ENCODE data around the gene PCDHA13.
"Not testable (repeated sequence)": the region's sequence is repeated elsewhere in the genome, so short reads cannot be mapped to it uniquely, and the experiment has no call there.

The PCDHA13 gene

DNA sequence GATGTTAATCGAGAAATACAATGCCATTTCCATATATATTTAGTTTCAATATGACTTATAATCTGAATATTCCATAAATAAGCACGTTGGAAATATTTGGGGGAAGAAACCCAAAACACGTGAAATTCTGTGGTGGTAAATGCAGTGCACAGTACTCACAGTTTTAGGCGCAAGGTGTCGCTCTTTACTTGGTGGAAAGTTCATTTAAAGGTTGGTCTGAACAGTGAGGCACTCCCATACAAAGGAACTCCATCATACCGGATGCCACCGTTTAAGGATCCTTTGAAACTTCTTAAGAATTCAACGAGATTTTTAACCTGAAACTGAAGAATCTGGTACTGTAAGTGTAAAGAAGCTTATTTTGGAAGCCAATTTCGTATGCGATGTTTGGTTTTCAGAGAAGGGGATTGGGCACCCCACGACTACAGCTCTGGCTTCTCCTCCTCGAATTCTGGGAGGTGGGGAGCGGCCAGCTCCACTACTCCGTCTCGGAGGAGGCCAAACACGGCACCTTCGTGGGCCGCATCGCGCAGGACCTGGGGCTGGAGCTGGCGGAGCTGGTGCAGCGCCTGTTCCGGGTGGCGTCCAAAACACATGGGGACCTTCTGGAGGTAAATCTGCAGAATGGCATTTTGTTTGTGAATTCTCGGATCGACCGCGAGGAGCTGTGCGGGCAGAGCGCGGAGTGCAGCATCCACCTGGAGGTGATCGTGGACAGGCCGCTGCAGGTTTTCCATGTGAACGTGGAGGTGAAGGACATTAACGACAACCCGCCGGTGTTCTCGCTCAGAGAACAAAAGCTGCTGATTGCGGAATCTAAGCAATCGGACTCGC lies 13.0 kb upstream of the PCDHA13 start, which contains the start of gene PCDHA11:
TSS of gene PCDHA11 (plus strand) at position 237 of the 834 bp plus-strand sequence. CDS start at position 384, 147 bp downstream.
- in situ Hi-C loops (cut with MboI; ENCODE audit: low sequenced_read_pairs), result no loop called here

DNA sequence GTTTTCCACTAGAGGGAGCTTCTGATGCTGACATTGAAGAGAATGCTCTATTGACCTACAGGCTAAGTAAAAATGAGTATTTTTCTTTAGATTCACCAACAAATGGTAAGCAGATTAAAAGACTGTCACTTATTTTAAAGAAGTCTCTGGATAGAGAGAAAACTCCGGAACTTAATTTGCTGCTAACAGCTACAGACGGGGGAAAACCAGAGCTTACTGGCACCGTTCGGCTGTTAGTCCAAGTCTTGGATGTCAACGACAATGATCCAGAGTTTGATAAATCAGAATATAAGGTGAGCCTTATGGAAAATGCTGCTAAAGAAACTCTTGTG lies 12.4 kb upstream of the PCDHA13 start:
- in situ Hi-C loops (cut with MboI; ENCODE audit: low sequenced_read_pairs), result no loop called here

DNA sequence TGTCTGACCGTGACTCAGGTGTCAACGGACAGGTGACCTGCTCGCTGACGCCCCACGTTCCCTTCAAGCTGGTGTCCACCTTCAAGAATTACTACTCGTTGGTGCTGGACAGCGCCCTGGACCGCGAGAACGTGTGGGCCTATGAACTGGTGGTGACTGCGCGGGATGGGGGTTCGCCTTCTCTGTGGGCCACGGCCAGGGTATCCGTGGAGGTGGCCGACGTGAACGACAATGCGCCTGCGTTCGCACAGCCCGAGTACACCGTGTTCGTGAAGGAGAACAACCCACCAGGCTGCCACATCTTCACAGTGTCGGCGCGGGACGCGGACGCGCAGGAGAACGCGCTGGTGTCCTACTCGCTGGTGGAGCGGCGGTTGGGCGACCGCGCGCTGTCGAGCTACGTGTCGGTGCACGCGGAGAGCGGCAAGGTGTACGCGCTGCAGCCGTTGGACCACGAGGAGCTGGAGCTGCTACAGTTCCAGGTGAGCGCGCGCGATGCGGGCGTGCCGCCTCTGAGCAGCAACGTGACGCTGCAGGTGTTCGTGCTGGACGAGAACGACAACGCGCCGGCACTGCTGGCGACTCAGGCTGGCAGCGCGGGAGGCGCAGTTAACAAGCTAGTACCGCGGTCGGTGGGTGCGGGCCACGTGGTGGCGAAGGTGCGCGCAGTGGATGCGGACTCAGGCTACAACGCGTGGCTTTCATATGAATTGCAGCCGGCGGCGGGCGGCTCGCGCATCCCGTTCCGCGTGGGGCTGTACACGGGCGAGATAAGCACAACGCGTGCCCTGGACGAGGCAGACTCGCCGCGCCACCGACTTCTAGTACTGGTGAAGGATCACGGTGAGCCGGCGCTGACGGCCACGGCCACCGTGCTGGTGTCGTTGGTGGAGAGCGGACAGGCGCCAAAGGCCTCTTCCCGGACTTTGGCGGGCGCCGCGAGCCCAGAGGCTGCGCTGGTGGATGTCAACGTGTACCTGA lies 11.4 kb upstream of the PCDHA13 start:
- in situ Hi-C loops (cut with MboI; ENCODE audit: low sequenced_read_pairs), result no loop called here

DNA sequence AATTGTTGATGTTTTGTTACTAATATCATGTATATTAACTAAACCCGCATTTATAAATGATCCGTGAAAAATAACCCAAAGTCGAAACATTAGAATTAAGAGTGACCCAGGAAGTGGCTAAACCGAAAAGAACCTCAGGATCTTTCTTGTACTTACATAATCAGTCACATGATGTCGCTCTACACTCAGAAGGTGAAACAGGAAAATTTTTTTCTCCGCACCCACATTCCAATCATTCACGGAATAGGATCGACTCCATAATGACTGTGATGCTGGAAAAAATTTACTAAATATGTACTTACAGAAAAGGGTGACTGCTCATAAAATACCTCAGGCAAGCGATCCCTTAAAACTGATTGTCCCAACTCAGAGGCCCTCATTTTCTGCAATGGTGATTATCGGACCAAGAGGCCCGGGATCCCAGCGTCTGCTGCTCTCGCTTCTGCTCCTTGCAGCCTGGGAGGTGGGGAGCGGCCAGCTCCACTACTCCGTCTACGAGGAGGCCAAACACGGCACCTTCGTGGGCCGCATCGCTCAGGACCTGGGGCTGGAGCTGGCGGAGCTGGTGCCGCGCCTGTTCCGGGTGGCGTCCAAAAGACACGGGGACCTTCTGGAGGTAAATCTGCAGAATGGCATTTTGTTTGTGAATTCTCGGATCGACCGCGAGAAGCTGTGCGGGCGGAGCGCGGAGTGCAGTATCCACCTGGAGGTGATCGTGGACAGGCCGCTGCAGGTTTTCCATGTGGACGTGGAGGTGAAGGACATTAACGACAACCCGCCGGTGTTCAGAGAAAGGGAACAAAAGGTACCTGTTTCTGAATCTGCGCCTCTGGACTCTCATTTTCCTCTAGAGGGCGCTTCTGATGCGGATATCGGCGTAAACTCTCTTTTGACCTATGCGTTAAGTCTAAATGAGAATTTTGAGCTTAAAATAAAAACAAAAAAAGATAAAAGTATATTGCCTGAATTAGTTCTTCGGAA lies 6.5 kb upstream of the PCDHA13 start, which contains the start of gene PCDHA12:
TSS of gene PCDHA12 (plus strand) at position 224 of the 981 bp plus-strand sequence. CDS start at position 389, 165 bp downstream.
- in situ Hi-C loops (cut with MboI; ENCODE audit: low sequenced_read_pairs), result no loop called here

DNA sequence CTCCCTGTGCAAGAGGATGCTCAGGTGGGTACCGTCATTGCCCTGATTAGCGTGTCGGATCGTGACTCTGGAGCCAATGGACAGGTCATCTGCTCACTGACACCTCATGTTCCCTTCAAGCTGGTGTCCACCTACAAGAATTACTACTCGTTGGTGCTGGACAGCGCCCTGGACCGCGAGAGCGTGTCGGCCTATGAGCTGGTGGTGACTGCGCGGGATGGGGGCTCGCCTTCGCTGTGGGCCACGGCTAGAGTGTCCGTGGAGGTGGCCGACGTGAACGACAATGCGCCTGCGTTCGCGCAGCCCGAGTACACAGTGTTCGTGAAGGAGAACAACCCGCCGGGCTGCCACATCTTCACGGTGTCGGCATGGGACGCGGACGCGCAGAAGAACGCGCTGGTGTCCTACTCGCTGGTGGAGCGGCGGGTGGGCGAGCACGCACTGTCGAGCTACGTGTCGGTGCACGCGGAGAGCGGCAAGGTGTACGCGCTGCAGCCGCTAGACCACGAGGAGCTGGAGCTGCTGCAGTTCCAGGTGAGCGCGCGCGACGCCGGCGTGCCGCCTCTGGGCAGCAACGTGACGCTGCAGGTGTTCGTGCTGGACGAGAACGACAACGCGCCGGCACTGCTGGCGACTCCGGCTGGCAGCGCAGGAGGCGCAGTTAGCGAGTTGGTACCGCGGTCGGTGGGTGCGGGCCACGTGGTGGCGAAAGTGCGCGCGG lies 5.2 kb upstream of the PCDHA13 start:
- in situ Hi-C loops (cut with MboI; ENCODE audit: low sequenced_read_pairs), result not testable (repeated sequence)

DNA sequence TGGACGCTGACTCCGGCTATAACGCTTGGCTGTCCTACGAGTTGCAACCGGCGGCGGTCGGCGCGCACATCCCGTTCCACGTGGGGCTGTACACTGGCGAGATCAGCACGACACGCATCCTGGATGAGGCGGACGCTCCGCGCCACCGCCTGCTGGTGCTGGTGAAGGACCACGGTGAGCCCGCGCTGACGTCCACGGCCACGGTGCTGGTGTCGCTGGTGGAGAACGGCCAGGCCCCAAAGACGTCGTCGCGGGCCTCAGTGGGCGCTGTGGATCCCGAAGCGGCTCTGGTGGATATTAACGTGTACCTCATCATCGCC lies 4.7 kb upstream of the PCDHA13 start:
- in situ Hi-C loops (cut with MboI; ENCODE audit: low sequenced_read_pairs), result no loop called here

DNA sequence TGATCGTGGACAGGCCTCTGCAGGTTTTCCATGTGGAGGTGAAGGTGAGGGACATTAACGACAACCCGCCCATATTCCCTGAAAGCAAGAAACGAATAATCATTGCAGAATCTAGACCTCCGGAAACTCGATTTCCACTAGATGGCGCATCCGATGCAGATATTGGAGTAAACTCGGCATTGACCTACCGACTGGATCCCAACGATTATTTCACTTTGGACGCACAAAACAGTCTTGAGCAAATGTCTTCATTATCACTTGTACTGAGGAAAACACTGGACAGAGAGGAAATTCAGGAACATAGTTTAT lies 621 bp downstream of the PCDHA13 start:
- in situ Hi-C loops (cut with MboI; ENCODE audit: low sequenced_read_pairs), result no loop called here

DNA sequence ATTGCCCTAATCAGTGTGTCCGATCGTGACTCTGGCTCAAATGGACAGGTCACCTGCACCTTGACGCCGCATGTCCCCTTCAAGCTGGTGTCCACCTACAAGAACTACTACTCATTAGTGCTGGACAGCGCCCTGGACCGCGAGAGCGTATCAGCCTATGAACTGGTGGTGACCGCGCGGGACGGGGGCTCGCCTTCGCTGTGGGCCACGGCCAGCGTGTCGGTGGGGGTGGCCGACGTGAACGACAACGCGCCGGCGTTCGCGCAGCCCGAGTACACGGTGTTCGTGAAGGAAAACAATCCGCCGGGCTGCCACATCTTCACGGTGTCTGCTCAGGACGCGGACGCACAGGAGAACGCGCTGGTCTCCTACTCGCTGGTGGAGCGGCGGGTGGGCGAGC lies 1.4 kb downstream of the PCDHA13 start:
- in situ Hi-C loops (cut with MboI; ENCODE audit: low sequenced_read_pairs), result no loop called here

DNA sequence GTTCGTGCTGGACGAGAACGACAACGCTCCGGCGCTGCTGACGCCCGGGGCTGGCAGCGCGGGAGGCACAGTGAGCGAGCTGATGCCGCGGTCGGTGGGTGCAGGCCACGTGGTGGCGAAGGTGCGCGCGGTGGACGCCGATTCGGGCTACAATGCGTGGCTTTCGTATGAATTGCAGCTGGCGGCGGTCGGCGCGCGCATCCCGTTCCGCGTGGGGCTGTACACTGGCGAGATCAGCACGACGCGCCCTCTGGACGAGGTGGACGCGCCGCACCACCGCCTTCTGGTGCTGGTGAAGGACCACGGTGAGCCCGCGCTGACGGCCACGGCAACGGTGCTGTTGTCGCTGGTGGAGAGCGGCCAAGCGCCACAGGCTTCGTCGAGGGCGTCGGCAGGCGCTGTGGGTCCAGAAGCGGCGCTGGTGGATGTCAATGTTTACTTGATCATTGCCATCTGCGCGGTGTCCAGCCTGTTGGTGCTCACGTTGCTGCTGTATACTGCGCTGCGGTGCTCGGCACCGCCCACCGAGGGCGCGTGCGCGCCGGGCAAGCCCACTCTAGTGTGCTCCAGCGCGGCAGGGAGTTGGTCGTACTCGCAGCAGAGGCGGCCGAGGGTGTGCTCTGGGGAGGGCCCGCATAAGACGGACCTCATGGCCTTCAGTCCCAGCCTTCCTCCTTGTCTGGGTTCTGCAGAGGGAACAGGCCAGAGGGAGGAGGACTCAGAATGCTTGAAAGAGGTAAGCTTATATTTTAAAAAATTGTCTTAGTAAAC lies 2.2 kb downstream of the PCDHA13 start:
- in situ Hi-C loops (cut with MboI; ENCODE audit: low sequenced_read_pairs), result no loop called here

DNA sequence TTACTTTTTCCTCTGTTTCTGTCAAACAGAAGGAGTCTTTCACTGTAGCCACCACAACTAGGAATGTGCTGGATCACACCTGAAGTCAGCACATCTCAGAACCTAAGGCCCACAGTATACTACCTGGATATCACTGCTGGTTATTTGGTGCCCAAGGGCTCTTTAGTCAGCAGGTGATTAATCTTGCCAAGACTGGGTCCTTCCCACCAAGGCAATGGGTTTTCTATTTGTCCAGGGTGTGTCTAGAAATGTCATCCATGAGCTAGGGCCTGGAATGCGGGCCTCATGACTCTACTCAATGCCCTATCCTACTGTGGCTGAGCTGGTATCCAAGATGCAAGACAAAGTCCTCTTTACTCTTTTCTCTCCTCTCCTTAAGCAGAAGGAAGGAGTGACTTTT lies 34.4 kb downstream of the PCDHA13 start:
- in situ Hi-C loops (cut with MboI; ENCODE audit: low sequenced_read_pairs), result no loop called here

DNA sequence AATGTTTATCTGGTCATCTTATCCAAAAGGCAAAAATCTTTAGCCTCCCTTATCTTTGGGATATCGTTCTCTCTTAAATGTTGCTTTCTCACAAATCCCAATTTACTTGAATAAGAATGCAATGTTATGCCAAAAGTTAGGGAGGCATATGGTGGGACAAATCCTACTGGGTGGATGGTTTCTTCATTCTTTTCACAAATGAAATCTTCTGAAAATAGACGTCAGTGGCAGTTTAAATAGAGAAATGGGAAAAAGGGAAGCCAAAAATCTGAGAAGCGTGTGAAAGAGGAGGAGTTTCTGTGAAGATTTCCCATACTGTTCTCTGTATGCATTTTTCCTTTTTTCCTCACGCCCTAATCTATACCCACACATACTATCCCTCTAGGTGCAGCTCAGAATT lies 41.7 kb downstream of the PCDHA13 start:
- in situ Hi-C loops (cut with MboI; ENCODE audit: low sequenced_read_pairs), result no loop called here

DNA sequence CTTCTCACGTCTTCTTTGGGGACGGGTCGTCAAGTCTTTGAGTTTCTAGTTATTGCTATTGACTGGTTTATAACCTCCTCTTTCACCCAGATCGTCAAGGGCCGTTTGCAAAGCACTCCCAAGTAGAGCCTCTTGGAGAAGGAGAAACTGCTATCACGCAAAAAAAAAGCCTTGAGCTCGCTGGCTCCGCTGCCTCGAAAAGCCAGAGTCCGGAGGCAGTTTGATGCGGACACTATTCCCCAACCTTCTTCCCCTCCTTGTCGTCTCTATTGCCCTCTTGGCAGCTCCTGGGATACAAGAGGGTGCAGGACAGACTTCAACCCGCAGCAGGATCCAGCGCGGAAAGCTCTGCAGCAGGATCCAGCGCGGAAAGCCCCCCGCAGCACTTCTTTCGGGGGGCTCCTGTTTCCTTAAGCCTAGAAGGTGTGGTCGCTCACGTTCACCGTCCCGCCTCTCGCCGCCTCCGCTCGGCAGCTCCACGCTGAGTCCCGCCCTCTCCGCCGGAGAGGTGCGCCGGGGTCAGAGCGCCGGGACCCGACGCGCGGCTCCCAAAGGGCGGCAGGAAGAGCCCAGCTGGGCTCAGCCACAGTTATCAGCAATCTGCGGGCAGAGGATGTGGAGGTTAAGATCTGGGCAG lies 44.0 kb downstream of the PCDHA13 start, which contains the start of gene PCDHAC1:
TSS of gene PCDHAC1 (plus strand) at position 494 of the 637 bp plus-strand sequence. CDS start 594 bp downstream, outside the sequence.
- in situ Hi-C loops (cut with MboI; ENCODE audit: low sequenced_read_pairs), result no loop called here

DNA sequence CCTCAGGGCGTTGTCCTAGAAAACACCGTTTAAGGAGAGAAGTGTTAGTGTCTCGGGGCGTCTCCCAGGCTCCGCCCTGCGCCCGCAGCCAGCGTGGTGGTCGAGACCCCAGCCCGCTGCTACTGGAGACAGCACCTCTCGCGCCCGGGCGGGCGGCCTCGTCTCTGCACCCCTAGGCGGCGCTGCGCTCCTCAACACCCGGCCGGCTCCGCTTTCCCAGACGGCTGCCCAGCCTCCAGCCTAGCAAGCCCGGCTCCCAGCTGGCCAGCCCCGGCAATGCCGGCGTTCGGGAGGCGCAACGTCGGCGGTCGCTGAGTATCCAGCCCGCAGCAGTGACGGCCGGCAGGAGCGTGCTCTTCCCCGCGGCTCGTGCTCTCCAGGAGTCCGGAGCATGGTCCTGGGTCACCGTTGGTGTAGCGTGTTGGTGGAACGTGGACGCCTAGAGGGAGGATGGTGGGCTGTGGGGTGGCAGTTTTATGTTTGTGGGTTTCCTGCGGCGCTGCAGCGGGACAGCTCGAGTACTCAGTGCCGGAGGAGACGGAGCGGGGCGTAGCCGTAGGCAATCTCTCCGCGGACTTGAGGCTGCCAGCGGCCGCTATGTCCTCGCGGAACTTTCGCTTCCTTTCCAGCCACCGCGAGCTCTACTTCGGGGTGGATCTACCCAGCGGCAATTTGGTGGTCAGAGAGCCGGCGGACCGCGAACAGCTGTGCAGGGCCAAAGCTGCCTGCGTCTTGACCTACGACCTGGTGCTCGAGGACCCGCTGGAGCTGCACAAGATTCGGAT lies 44.7 kb downstream of the PCDHA13 start:
- in situ Hi-C loops (cut with MboI; ENCODE audit: low sequenced_read_pairs), result no loop called here

DNA sequence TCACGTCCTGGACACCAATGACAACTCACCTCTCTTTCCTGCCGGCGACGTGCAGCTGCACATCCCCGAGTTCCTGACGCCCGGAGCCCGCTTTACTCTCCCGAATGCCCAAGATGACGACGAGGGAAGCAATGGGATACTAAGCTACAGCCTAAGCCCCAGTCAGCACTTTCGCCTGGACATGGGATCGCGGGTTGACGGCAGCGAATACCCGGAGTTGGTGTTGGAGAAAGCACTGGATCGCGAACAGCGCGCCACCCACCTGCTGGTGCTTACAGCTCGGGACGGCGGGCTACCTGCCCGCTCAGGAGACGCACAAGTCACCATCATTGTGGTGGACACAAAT lies 45.3 kb downstream of the PCDHA13 start:
- in situ Hi-C loops (cut with MboI; ENCODE audit: low sequenced_read_pairs), result no loop called here

Data from HL-60/S4 treated with phorbol 12-myristate 13-acetate at 8.2 ng/mL for 4 days and 3 days (cell line).